Gastrocnemius medialis (tissue), 4 donors: ENCODE measurements around the gene TNFRSF6B.

ENCODE experiments used
- CTCF ChIP-seq, 5 experiments: fragments of 450-650 bp in 3 of 5; fragments of 200-600 bp in 2 of 5; sonication (generic) in 2 of 5; IDR thresholded peaks in 4 of 5; conservative IDR thresholded peaks in 1 of 5; 1 replicate in 4 of 5; 2 replicates in 1 of 5; pipeline ENCODE4 v1.5.1; 2016 to 2019; ENCODE audit warnings: antibody characterized with exemption in 5 of 5, mild to moderate bottlenecking in 3 of 5, moderate library complexity in 3 of 5
- POLR2A ChIP-seq, 2 donors: fragments of 450-650 bp; IDR thresholded peaks; one replicate each; pipeline ENCODE4 v1.6.1; 2017; ENCODE audit warnings: antibody characterized with exemption in 2 of 2, mild to moderate bottlenecking in 2 of 2, moderate library complexity in 2 of 2

- TF ChIP-seq CTCF (IDR thresholded peaks at IDR 0.05 in 4 of 5, conservative IDR thresholded peaks at IDR 0.05 in 1 of 5), result no peak
- no peak for TF ChIP-seq POLR2A (IDR thresholded peaks at IDR 0.05)
Observed at GRCh38 chr20:63652192-63652980, 44.1 kb upstream of the TNFRSF6B start.
